Thoracic aorta (tissue), 2 donors: ENCODE measurements around the gene AMOTL1. TPM values are rescaled to one million over a fixed set of nuclear protein-coding genes. Genes with fewer than 3 reads are reported as not detected.

Experiments
- ATAC-seq: fragments of 150-250 bp; one replicate; pipeline ENCODE4 v1.8.0; 2017; ENCODE audit warnings: low read depth; ENCODE audit not compliant: insufficient number of reproducible peaks, low FRiP score
- DNase-seq: peaks from one replicate; pipeline ENCODE4 v3.0.0-alpha.2; 2020; ENCODE audit warnings: low spot score
- H3K27ac ChIP-seq, 2 donors: fragments of 200-600 bp; sonication (generic); 1 replicate in 1 of 2; 2 replicates in 1 of 2; pipeline ENCODE4 v1.5.1; 2016; ENCODE audit warnings: mild to moderate bottlenecking in 2 of 2, moderate library complexity in 2 of 2
- H3K27me3 ChIP-seq: fragments of 200-600 bp; sonication (generic); replicated peaks from 2 replicates; pipeline ENCODE4 v1.6.0; 2016; ENCODE audit warnings: mild to moderate bottlenecking; ENCODE audit not compliant: insufficient read depth
- H3K36me3 ChIP-seq: fragments of 200-600 bp; sonication (generic); one replicate; pipeline ENCODE4 v1.5.1; 2016
- H3K4me1 ChIP-seq, 2 donors: fragments of 200-600 bp; sonication (generic); 1 replicate in 1 of 2; 2 replicates in 1 of 2; pipeline versions ENCODE4 v1.5.1 to v1.6.0; 2016; ENCODE audit warnings: low read depth in 2 of 2, mild to moderate bottlenecking in 1 of 2; ENCODE audit not compliant: control insufficient read depth in 1 of 2
- H3K4me3 ChIP-seq: fragments of 200-600 bp; sonication (generic); 2 replicates; pipeline ENCODE4 v1.5.1; 2016; ENCODE audit warnings: mild to moderate bottlenecking
- H3K9me3 ChIP-seq: fragments of 200-600 bp; sonication (generic); 2 replicates; pipeline ENCODE4 v1.5.1; 2016
- CTCF ChIP-seq: fragments of 200-600 bp; sonication (generic); IDR thresholded peaks from one replicate; pipeline ENCODE4 v1.5.1; 2019; ENCODE audit warnings: antibody characterized with exemption
- total RNA-seq, 2 donors: library from RNA; depleted of rRNA; stranded (reverse); fragments of >200 nt; gene quantifications; one replicate each; pipeline versions ENCODE4 v1.1.0 to v1.2.3, GENCODE V29; 2016

Gene AMOTL1
- total RNA-seq, 2 donors from 2014 or later = 64.2 to 89.5 TPM

GRCh38 chr11:94920311-94920710 lies 152.2 kb downstream of the AMOTL1 start:
- H3K4me1 ChIP-seq = no peaks in the 10 kb centered on the region
- H3K9me3 ChIP-seq = no peaks in the 10 kb centered on the region
- no peaks in the 10 kb centered on the region for H3K36me3 ChIP-seq
- DNase-seq (no peak), ATAC-seq (no peak)
- no peak for TF ChIP-seq CTCF
- H3K27ac ChIP-seq = no peak overlapping the region
- no peaks in the 10 kb centered on the region for H3K27me3 ChIP-seq
- no peak overlapping the region for H3K4me3 ChIP-seq

GRCh38 chr11:94922321-94923003 lies 154.3 kb downstream of the AMOTL1 start:
- Histone ChIP-seq H3K27ac (no peak overlapping the region), H3K4me3 (no peak overlapping the region), H3K9me3 (no peaks in the 10 kb centered on the region), H3K27me3 (no peaks in the 10 kb centered on the region), H3K4me1 (peaks cover 6 to 14% of the 10 kb centered on the region in 2 donors), H3K36me3 (no peaks in the 10 kb centered on the region)
- DNase-seq = no peak
- no peak for ATAC-seq
- TF ChIP-seq CTCF = no peak

GRCh38 chr11:94923004-94923334 lies 154.8 kb downstream of the AMOTL1 start:
- no peak for ATAC-seq
- no peaks in the 10 kb centered on the region for H3K36me3 ChIP-seq
- no peaks in the 10 kb centered on the region for H3K9me3 ChIP-seq
- DNase-seq = no peak
- H3K4me3 ChIP-seq = no peak overlapping the region
- peaks cover 11 to 19% of the 10 kb centered on the region in 2 donors for H3K4me1 ChIP-seq
- TF ChIP-seq CTCF = no peak
- no peak overlapping the region for H3K27ac ChIP-seq
- no peaks in the 10 kb centered on the region for H3K27me3 ChIP-seq

GRCh38 chr11:94924171-94924572 lies 156.0 kb downstream of the AMOTL1 start:
- TF ChIP-seq CTCF = no peak
- no peak for DNase-seq
- Histone ChIP-seq H3K9me3 (no peaks in the 10 kb centered on the region), H3K36me3 (no peaks in the 10 kb centered on the region), H3K27ac (no peak overlapping the region), H3K27me3 (no peaks in the 10 kb centered on the region), H3K4me3 (no peak overlapping the region), H3K4me1 (peaks cover 19 to 31% of the 10 kb centered on the region in 2 donors)
- no peak for ATAC-seq

- DNase-seq (no peak), ATAC-seq (no peak)
- no peak overlapping the region for H3K4me3 ChIP-seq
- H3K27me3 ChIP-seq = no peaks in the 10 kb centered on the region
- peaks cover 19 to 35% of the 10 kb centered on the region in 2 donors for H3K4me1 ChIP-seq
- no peaks in the 10 kb centered on the region for H3K36me3 ChIP-seq
- H3K9me3 ChIP-seq = no peaks in the 10 kb centered on the region
- no peak overlapping the region for H3K27ac ChIP-seq
- no peak for TF ChIP-seq CTCF
These were observed 156.5 kb downstream of the AMOTL1 start for GRCh38 chr11:94924612-94925011.
